GM12892 (cell line): Measurements from ENCODE around the gene CLIC4.

Source experiments
- POLR2A ChIP-seq: IDR thresholded peaks from 2 replicates; pipeline ENCODE4 v1.6.1; 2011; ENCODE audit warnings: low read depth, low read length, control low read depth
- POLR2AphosphoS5 ChIP-seq: IDR thresholded peaks from 2 replicates; pipeline ENCODE4 v1.6.1; 2011; ENCODE audit warnings: low read depth, low read length, control low read depth

DNA sequence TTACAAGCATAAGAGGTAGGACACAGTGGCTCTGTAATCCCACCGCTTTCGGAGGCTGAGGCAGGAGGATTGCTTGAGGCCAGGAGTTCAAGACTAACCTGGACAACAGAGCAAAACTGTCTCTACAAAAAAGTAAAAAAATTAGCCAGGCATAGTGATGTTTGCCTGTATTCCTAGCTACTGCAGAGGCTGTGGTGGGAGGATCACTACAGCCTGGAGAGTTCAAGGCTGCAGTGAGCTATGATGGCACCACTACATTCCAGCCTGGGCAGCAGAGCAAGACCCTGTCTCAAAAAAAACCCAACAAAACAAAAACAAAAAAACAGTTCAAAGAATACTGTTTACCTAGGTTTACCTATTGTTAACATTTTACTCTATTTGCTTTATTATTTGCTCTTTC lies 37.4 kb downstream of the CLIC4 start:
- TF ChIP-seq POLR2A, result no peak
- no peak for TF ChIP-seq POLR2AphosphoS5
